IgD-negative memory B cell (primary cell): ENCODE measurements around the gene PTPRA. TPM values are rescaled to one million over a fixed set of nuclear protein-coding genes. Genes with fewer than 3 reads are reported as not detected.
"Not testable (repeated sequence)": the region's sequence is repeated elsewhere in the genome, so short reads cannot be mapped to it uniquely, and the experiment has no call there.

Experiments used
- H3K27ac Mint-ChIP-seq, 3 donors: one replicate each; pipeline ENCODE4 v1.8.0; 2020 to 2022; ENCODE audit warnings: mild to moderate bottlenecking in 3 of 3, mixed read lengths in 3 of 3, moderate library complexity in 1 of 3
- H3K27me3 Mint-ChIP-seq: one replicate; pipeline ENCODE4 v1.8.0; 2021; ENCODE audit warnings: mixed read lengths
- H3K36me3 Mint-ChIP-seq: one replicate; pipeline ENCODE4 v1.8.0; 2020; ENCODE audit warnings: mild to moderate bottlenecking, mixed read lengths
- H3K4me1 Mint-ChIP-seq, 3 donors: one replicate each; pipeline ENCODE4 v1.8.0; 2020 to 2022; ENCODE audit warnings: mixed read lengths in 3 of 3, mild to moderate bottlenecking in 1 of 3
- H3K4me3 Mint-ChIP-seq, 4 donors: one replicate each; pipeline ENCODE4 v1.8.0; 2020 to 2022; ENCODE audit warnings: mild to moderate bottlenecking in 4 of 4, mixed read lengths in 4 of 4, moderate library complexity in 3 of 4
- H3K9me3 Mint-ChIP-seq, 3 donors: one replicate each; pipeline ENCODE4 v1.8.0; 2020 to 2021; ENCODE audit warnings: mixed read lengths in 3 of 3, mild to moderate bottlenecking in 1 of 3
- polyA plus RNA-seq: library from polyadenylated mRNA; unstranded; fragments of 300-500 nt; fragmentation: Illumina TruSeq; gene quantifications from one replicate; pipeline ENCODE4 v1.2.3, GENCODE V29; 2021

The PTPRA gene
- polyA plus RNA-seq, 1 donor from 2014 or later, result 22.1 TPM

GRCh38 chr20:2888224-2888955, 15.1 kb downstream of the PTPRA start:
- no peak overlapping the region for H3K27ac Mint-ChIP-seq
- peaks cover 11% of the 10 kb centered on the region for H3K36me3 Mint-ChIP-seq
- H3K4me3 Mint-ChIP-seq, result no peak overlapping the region
- H3K4me1 Mint-ChIP-seq, result peaks cover 37 to 48% (median 40%) of the 10 kb centered on the region in 3 donors
- no peaks in the 10 kb centered on the region for H3K9me3 Mint-ChIP-seq
- no peaks in the 10 kb centered on the region for H3K27me3 Mint-ChIP-seq

GRCh38 chr20:2889209-2889608, 15.9 kb downstream of the PTPRA start:
- Mint-ChIP-seq H3K4me1 (peaks cover 32 to 44% (median 33%) of the 10 kb centered on the region in 3 donors), H3K36me3 (peaks cover 12% of the 10 kb centered on the region), H3K27me3 (no peaks in the 10 kb centered on the region), H3K27ac (no peak overlapping the region), H3K4me3 (no peak overlapping the region), H3K9me3 (no peaks in the 10 kb centered on the region)

DNA sequence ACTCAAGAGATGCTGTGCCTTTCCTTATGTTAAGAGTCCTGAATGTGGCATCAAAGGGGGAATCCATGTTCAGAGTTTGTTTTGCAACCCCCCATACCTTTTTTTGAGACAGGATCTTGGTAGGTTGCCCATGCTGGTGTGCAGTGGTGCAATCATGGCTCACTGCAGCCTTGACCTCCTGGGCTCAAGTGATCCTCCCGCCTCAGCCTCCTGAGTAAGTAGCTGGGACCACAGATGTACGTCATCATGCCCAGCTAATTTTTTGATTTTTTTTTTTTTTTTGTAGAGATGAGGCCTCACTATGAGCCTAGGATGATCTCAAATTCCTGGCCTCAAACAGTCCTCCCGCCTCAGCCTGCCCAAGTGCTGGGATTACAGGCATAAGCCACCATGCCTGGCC, 16.5 kb downstream of the PTPRA start:
- Mint-ChIP-seq H3K27me3 (no peaks in the 10 kb centered on the region), H3K4me3 (no peak overlapping the region), H3K36me3 (peaks cover 13% of the 10 kb centered on the region), H3K27ac (no peak overlapping the region), H3K9me3 (no peaks in the 10 kb centered on the region), H3K4me1 (peaks cover 31 to 42% (median 32%) of the 10 kb centered on the region in 3 donors)

DNA sequence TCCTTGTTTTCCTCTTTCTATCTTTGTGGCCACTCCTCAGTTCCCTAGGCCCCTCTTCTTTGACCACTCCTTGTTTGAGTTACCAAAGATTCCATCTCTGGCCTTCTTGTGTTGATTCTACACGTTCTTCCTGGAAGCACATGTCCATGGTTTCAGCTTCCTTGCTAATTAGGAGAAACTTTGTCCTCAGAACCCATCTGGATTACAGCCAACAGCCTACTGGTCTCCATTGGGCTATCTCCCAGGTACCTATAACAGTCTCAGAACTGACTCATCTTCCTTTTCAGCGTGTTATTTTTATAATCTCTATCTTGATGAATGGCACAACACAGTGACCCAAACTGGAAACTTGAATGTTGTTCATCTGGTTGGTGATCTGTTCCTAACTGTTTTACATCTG, 17.5 kb downstream of the PTPRA start:
- H3K27ac Mint-ChIP-seq, result no peak overlapping the region
- peaks cover 26 to 34% (median 29%) of the 10 kb centered on the region in 3 donors for H3K4me1 Mint-ChIP-seq
- H3K9me3 Mint-ChIP-seq, result no peaks in the 10 kb centered on the region
- H3K36me3 Mint-ChIP-seq, result peaks cover 10% of the 10 kb centered on the region
- no peaks in the 10 kb centered on the region for H3K27me3 Mint-ChIP-seq
- H3K4me3 Mint-ChIP-seq, result no peak overlapping the region

DNA sequence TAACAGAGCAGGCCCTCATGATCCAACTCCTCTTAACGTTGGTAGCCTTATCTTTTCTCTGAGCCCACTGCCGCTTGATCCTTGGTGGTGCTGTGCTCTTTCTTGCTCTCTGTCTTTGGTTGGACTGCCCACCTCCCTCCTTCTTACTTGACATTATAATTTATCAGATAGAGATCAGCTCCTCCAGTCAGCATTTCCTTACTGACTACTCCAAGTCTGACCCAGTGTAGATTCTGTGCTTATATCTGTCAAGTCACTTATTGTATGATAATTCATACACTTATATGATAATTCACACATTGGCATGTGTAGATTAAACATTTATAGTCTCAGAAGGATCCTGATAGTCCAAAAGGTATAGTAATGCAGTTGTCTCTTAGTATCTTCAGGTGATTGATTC, 18.1 kb downstream of the PTPRA start:
- Mint-ChIP-seq H3K27ac (no peak overlapping the region), H3K9me3 (no peaks in the 10 kb centered on the region), H3K36me3 (peaks cover 10% of the 10 kb centered on the region), H3K27me3 (no peaks in the 10 kb centered on the region), H3K4me1 (peaks cover 27 to 35% (median 28%) of the 10 kb centered on the region in 3 donors), H3K4me3 (no peak overlapping the region)

DNA sequence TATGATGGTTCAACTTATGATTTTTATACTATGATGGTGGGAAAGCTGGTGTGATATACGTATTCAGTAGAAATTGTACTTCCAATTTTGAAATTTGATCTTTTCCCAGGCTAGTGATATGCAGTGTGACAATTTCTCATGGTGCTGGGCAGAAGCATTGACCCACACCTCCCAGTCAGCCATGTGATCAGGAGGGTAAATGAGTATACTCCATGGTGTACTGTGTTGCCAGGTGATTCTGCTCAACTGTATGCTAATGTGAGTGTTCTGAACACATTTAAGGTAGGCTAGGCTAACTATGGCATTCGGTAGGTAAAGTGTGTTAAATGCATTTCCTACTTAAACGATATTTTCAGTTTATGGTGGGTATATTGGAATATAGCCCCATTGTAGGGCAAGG, 19.1 kb downstream of the PTPRA start:
- Mint-ChIP-seq H3K4me1 (peaks cover 26 to 37% (median 31%) of the 10 kb centered on the region in 3 donors), H3K27me3 (no peaks in the 10 kb centered on the region), H3K27ac (no peak overlapping the region), H3K36me3 (peaks cover 10% of the 10 kb centered on the region), H3K9me3 (no peaks in the 10 kb centered on the region), H3K4me3 (peak overlapping the region in 1 of 4 donors; percentile 46)

DNA sequence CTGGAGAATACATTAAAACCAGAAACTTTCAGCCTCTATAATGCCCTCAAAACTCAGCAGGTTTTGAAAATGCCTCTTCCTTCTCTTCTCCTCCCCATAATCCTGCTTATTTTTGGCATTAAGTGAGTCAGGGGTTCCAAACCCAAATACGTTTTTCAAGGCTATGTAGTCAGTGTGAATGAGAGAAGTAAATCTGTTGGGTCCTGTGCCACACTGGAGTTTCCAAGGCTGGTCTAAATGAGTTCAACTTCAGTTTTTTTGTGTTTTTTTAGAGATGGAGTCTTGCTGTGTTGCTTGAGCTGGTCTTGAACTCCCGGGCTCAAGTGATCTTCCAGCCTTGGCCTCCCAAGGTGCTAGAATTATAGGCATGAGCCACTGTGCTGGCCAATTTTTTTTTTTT, 20.9 kb downstream of the PTPRA start:
- H3K27me3 Mint-ChIP-seq, result no peaks in the 10 kb centered on the region
- no peaks in the 10 kb centered on the region for H3K9me3 Mint-ChIP-seq
- H3K27ac Mint-ChIP-seq, result no peak overlapping the region
- H3K4me1 Mint-ChIP-seq, result peaks cover 18 to 31% (median 29%) of the 10 kb centered on the region in 3 donors
- H3K4me3 Mint-ChIP-seq, result no peak overlapping the region
- peaks cover 6% of the 10 kb centered on the region for H3K36me3 Mint-ChIP-seq

DNA sequence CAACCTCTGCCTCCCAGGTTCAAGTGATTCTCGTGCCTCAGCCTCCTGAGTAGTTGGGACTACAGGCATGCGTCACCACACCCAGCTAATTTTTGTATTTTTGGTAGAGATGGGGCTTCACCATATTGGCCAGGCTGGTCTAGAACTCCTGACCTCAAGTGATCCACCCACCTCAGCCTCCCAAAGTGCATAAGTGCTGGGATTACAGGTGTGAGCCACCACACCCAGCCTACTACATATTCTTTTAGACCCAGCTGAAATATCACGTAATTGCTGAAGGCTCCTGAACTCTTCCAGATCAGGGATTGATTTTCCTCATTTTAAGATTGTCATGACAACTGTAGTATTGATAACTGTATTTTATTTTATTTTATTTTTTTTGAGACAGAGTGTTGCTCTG, 21.9 kb downstream of the PTPRA start:
- not testable (repeated sequence) for H3K9me3 Mint-ChIP-seq, H3K27me3 Mint-ChIP-seq, H3K36me3 Mint-ChIP-seq, H3K27ac Mint-ChIP-seq, H3K4me3 Mint-ChIP-seq
- H3K4me1 Mint-ChIP-seq, result peaks cover 18 to 33% (median 31%) of the 10 kb centered on the region in 3 donors

DNA sequence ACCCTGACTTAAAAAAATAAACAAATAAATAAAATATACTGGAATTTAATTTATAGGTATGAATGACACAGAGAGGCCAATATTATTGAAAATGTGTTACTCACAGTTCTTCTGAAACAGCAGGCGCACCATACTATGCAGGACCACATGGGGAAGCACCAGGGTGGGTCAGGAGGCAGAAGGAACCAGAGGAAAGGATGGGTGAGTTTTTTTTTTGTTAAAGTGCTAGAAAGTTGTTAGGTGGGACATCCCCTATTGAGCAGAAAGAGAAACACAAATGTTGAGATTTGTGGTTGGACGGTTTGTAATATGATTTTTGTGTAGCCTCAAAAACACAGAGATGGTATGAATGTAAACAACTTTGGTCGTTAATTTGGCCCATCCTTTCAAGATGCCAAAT, 26.0 kb downstream of the PTPRA start:
- Mint-ChIP-seq H3K36me3 (peaks cover 5% of the 10 kb centered on the region), H3K4me1 (peaks cover 17 to 35% (median 27%) of the 10 kb centered on the region in 3 donors), H3K4me3 (no peak overlapping the region), H3K27ac (no peak overlapping the region), H3K9me3 (no peaks in the 10 kb centered on the region), H3K27me3 (no peaks in the 10 kb centered on the region)

GRCh38 chr20:2900845-2901592, 27.7 kb downstream of the PTPRA start:
- H3K4me1 Mint-ChIP-seq, result peaks cover 17 to 35% (median 29%) of the 10 kb centered on the region in 3 donors
- peak overlapping the region in 3 of 4 donors; percentile 34 to 69 (median 41) for H3K4me3 Mint-ChIP-seq

GRCh38 chr20:2902291-2902690, 29.0 kb downstream of the PTPRA start:
- Mint-ChIP-seq H3K9me3 (peaks cover 0 to 2% (median 0%) of the 10 kb centered on the region in 3 donors), H3K27ac (peak overlapping the region in 1 of 3 donors; percentile 65), H3K36me3 (peaks cover 4% of the 10 kb centered on the region), H3K4me3 (no peak overlapping the region), H3K27me3 (no peaks in the 10 kb centered on the region), H3K4me1 (peaks cover 14 to 26% (median 23%) of the 10 kb centered on the region in 3 donors)

More at GRCh38 chr20:2900845-2901592, 27.7 kb downstream of the PTPRA start:
- H3K27me3 Mint-ChIP-seq, result no peaks in the 10 kb centered on the region
- H3K9me3 Mint-ChIP-seq, result peaks cover 0 to 2% (median 0%) of the 10 kb centered on the region in 3 donors
- peaks cover 4% of the 10 kb centered on the region for H3K36me3 Mint-ChIP-seq
- peak overlapping the region in 2 of 3 donors; percentile 12 to 60 for H3K27ac Mint-ChIP-seq

DNA sequence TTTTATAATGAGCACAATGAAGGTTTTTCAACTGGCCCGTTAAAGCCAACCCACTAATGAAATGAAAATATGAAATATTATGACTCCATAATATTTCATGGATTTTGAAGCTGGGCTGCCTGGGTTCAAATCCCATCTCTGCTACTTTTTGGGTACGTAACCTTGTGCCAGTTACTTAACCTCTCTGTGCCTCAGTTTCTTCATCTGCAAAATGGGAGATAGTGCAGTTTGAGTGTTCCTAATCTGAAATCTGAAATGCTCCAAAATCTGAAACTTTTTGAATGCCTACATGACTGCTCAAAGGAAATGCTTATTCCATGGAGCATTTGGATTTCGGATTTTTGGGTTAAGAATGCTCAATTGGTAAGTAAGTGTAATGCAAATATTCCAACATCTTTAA, 29.5 kb downstream of the PTPRA start:
- Mint-ChIP-seq H3K27ac (no peak overlapping the region), H3K9me3 (peaks cover 0 to 2% (median 0%) of the 10 kb centered on the region in 3 donors), H3K27me3 (no peaks in the 10 kb centered on the region), H3K36me3 (peaks cover 4% of the 10 kb centered on the region), H3K4me1 (peaks cover 14 to 26% (median 23%) of the 10 kb centered on the region in 3 donors), H3K4me3 (no peak overlapping the region)

- H3K27me3 Mint-ChIP-seq, result no peaks in the 10 kb centered on the region
- peaks cover 14 to 26% (median 23%) of the 10 kb centered on the region in 3 donors for H3K4me1 Mint-ChIP-seq
- H3K27ac Mint-ChIP-seq, result no peak overlapping the region
- H3K4me3 Mint-ChIP-seq, result no peak overlapping the region
- H3K9me3 Mint-ChIP-seq, result peaks cover 0 to 2% (median 0%) of the 10 kb centered on the region in 3 donors
- peaks cover 4% of the 10 kb centered on the region for H3K36me3 Mint-ChIP-seq
These were observed 30.4 kb downstream of the PTPRA start for GRCh38 chr20:2903686-2904085.

- H3K27me3 Mint-ChIP-seq, result no peaks in the 10 kb centered on the region
- peaks cover 4% of the 10 kb centered on the region for H3K36me3 Mint-ChIP-seq
- peak overlapping the region in 1 of 3 donors; percentile 31 for H3K27ac Mint-ChIP-seq
- H3K9me3 Mint-ChIP-seq, result peaks cover 0 to 2% (median 0%) of the 10 kb centered on the region in 3 donors
- H3K4me1 Mint-ChIP-seq, result peaks cover 0 to 2% (median 2%) of the 10 kb centered on the region in 3 donors
- H3K4me3 Mint-ChIP-seq, result no peak overlapping the region
These were observed 34.2 kb downstream of the PTPRA start for GRCh38 chr20:2907519-2907918.

- H3K9me3 Mint-ChIP-seq, result peaks cover 0 to 2% (median 0%) of the 10 kb centered on the region in 3 donors
- H3K27ac Mint-ChIP-seq, result no peak overlapping the region
- peaks cover 2 to 3% (median 2%) of the 10 kb centered on the region in 3 donors for H3K4me1 Mint-ChIP-seq
These were observed 36.7 kb downstream of the PTPRA start for GRCh38 chr20:2909953-2910352.

More at GRCh38 chr20:2909953-2910352, 36.7 kb downstream of the PTPRA start:
- Mint-ChIP-seq H3K4me3 (no peak overlapping the region), H3K36me3 (peaks cover 2% of the 10 kb centered on the region), H3K27me3 (no peaks in the 10 kb centered on the region)
